ENCODE measurements around the gene TBC1D16. TPM values are rescaled to one million over a fixed set of nuclear protein-coding genes. Genes with fewer than 3 reads are reported as not detected.

Gene TBC1D16
- total and polyA plus RNA-seq, 10 of the 15 experiments (the other 5 are each of a cell fraction or from before 2014, with no cell fraction given): 0.01 to 0.13 (median 0.06) TPM; not detected in 3

GRCh38 chr17:79992649-79993389 is 42.9 kb downstream of the TBC1D16 start:
- Histone ChIP-seq H3K4me1 (ENCODE audit: control insufficient read depth, insufficient read depth, low read length) (0 out of 2 replicates have a peak, but pooled peaks cover 4% of the 10 kb centered on the region), H3K4me3 (no peak overlapping the region), H3K27me3 (replicated peaks in 1 of 2; ENCODE audit: control insufficient read depth in 2 of 2, insufficient read depth in 2 of 2, low read length in 1 of 2) (peaks cover 1 to 3% of the 10 kb centered on the region in 2 experiments; a peak in 2 of 4 replicates), H3K4me2 (ENCODE audit: control insufficient read depth, insufficient read depth) (no peak overlapping the region), H2AFZ (ENCODE audit: control insufficient read depth, low read depth, low read length) (no peak overlapping the region), H4K20me1 (ENCODE audit: control insufficient read depth, insufficient read depth) (no peaks in the 10 kb centered on the region), H3K9me3 (replicated peaks; ENCODE audit: control insufficient read depth, insufficient read depth, low read length) (no peaks in the 10 kb centered on the region), H3K9ac (ENCODE audit: control insufficient read depth, insufficient read depth, low read length) (no peak overlapping the region), H3K79me2 (ENCODE audit: control insufficient read depth, insufficient read depth, low read length) (no peaks in the 10 kb centered on the region), H3K27ac (ENCODE audit: control insufficient read depth, insufficient read depth) (no peak overlapping the region), H3K36me3 (ENCODE audit: control insufficient read depth in 2 of 2, insufficient read depth in 2 of 2, low read length in 1 of 2) (no peaks in the 10 kb centered on the region)
- BruUV-seq (replicated peaks): no TSS peak
- in situ Hi-C loops (cut with MboI): no loop called here
- ATAC-seq (no peak), DNase-seq (ENCODE audit: low read depth, low spot score) (no peak), FAIRE-seq (no peak)
- TF ChIP-seq HDAC6 (IDR thresholded peaks at IDR 0.05; ENCODE audit: unreplicated experiment): no peak
- no peak for TF ChIP-seq ASH2L (IDR thresholded peaks at IDR 0.05; ENCODE audit: borderline replicate concordance, low read depth)
- TF ChIP-seq ZNF274 (IDR thresholded peaks at IDR 0.05; ENCODE audit: insufficient read depth, insufficient read length): no peak
- no peak for TF ChIP-seq ZNF217 (IDR thresholded peaks at IDR 0.05)
- TF ChIP-seq RUNX3 (IDR thresholded peaks at IDR 0.05; ENCODE audit: low read length): no peak
- TF ChIP-seq RELA (IDR thresholded peaks at IDR 0.05; ENCODE audit: borderline replicate concordance, partially characterized antibody): no peak
- POLR2A ChIA-PET: no interaction called here
- CTCF ChIA-PET: interaction anchor here (1.0 to 2.4 kb wide), 4 partner anchors 13 to 206 kb away, joined by 3 to 12 read pairs (median 4); no protein-coding TSS in a partner anchor
- 68% methylated on average over 10 of the region's 10 CpGs for WGBS (ENCODE audit: insufficient coverage, insufficient replicate concordance, low lambda C conversion rate, missing lambda C conversion rate)
- RAD21 ChIA-PET (ENCODE audit: unreplicated experiment): interaction anchor here (1.3 kb wide), 1 partner anchor 154 kb away, joined by 3 read pairs; the partner anchor contains the start of gene CBX4
- intact Hi-C loops (cut with micrococcal nuclease; ENCODE audit: unreplicated experiment): no loop called here
- SMC1A ChIA-PET (ENCODE audit: uncharacterized antibody, unreplicated experiment): interaction anchor here (1.1 to 1.5 kb wide), 3 partner anchors 12 to 22 kb away, joined by 3 to 5 read pairs (median 3); no protein-coding TSS in a partner anchor

All from GM12878 (cell line).